ENCODE results near the gene PSTPIP2. TPM values are rescaled to one million over a fixed set of nuclear protein-coding genes. Genes with fewer than 3 reads are reported as not detected.
A peak's percentile ranks its signal among the peaks of the same experiment; 100 is the strongest.

The PSTPIP2 gene
- total and polyA plus RNA-seq, 2 experiments from 2014 or later: 1.4 to 2.6 TPM

DNA sequence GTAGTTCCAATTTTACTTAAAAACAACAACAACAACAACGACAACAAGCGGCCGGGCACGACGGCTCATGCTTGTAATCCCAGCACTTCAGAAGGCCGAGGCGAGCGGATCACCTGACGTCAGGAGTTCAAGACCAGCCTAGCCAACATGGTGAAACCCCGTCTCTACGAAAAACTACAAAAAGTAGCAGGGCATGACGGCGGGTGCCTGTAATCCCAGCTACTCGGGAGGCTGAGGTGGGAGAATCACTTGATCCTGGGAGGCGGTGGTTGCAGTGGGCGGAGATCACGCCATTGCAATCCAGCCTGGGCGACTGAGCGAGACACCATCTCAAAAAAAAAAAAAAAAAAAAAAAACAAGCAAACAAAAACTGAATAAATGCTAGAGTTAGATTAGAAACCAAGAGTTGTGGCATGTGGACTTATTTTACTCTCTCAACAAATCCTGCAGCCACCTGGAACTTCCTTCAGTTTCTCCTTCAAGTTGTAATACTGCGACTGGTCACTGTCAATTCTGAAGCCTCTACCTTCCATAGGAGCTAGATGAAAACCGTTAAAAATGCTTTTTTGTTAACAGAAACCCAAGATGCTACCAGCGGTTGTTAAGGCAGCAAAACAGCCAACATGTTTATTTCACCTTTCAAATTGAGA, 24.7 kb upstream of the PSTPIP2 start:
- DNase-seq (ENCODE audit: low spot score) (no peak), ATAC-seq (no peak)
- H3K36me3 ChIP-seq (ENCODE audit: insufficient read depth): peaks cover 31% of the 10 kb centered on the region
- peak overlapping the region; percentile 85 for H3K4me2 ChIP-seq
- H3K27ac Mint-ChIP-seq: peak overlapping the region; percentile 65; the same call in 1 of the 2 replicates
- peaks cover 9% of the 10 kb centered on the region for H3K27me3 Mint-ChIP-seq (ENCODE audit: insufficient read depth, low read depth, poor library complexity)
- H4K20me1 ChIP-seq (replicated peaks; ENCODE audit: insufficient read depth): peaks cover 37% of the 10 kb centered on the region; the same call in 1 of the 2 replicates
- H3K79me2 ChIP-seq (replicated peaks; ENCODE audit: insufficient read depth): peaks cover 62% of the 10 kb centered on the region
- H3F3A ChIP-seq (replicated peaks; ENCODE audit: low read depth): 0 out of 2 replicates have a peak, but pooled peaks cover 4% of the 10 kb centered on the region
- peak overlapping the region; percentile 34; the same call in 1 of the 2 replicates for H3K27ac ChIP-seq (ENCODE audit: low read depth)
- peak overlapping the region; percentile 100 for H3K4me3 ChIP-seq
- peaks cover 47% of the 10 kb centered on the region for H3K36me3 Mint-ChIP-seq (ENCODE audit: low read depth)
- peak overlapping the region; percentile 99 for H3K4me3 Mint-ChIP-seq
- peaks cover 10% of the 10 kb centered on the region for H3K4me1 ChIP-seq (ENCODE audit: insufficient read depth)
- no peak overlapping the region for H2AFZ ChIP-seq
- H3K4me1 Mint-ChIP-seq: peaks cover 16% of the 10 kb centered on the region; the same call in 2 of the 3 replicates
- TF ChIP-seq NANOG (IDR thresholded peaks at IDR 0.05; ENCODE audit: borderline replicate concordance) (no peak), JUNB (IDR thresholded peaks at IDR 0.05; ENCODE audit: unreplicated experiment) (no peak), ZNF331 (CRISPR knock-in tag; IDR thresholded peaks at IDR 0.05; ENCODE audit: low read depth) (no peak), STAT1 (IDR thresholded peaks at IDR 0.05; ENCODE audit: unreplicated experiment) (no peak)
- TF ChIP-seq, protein P1, sequence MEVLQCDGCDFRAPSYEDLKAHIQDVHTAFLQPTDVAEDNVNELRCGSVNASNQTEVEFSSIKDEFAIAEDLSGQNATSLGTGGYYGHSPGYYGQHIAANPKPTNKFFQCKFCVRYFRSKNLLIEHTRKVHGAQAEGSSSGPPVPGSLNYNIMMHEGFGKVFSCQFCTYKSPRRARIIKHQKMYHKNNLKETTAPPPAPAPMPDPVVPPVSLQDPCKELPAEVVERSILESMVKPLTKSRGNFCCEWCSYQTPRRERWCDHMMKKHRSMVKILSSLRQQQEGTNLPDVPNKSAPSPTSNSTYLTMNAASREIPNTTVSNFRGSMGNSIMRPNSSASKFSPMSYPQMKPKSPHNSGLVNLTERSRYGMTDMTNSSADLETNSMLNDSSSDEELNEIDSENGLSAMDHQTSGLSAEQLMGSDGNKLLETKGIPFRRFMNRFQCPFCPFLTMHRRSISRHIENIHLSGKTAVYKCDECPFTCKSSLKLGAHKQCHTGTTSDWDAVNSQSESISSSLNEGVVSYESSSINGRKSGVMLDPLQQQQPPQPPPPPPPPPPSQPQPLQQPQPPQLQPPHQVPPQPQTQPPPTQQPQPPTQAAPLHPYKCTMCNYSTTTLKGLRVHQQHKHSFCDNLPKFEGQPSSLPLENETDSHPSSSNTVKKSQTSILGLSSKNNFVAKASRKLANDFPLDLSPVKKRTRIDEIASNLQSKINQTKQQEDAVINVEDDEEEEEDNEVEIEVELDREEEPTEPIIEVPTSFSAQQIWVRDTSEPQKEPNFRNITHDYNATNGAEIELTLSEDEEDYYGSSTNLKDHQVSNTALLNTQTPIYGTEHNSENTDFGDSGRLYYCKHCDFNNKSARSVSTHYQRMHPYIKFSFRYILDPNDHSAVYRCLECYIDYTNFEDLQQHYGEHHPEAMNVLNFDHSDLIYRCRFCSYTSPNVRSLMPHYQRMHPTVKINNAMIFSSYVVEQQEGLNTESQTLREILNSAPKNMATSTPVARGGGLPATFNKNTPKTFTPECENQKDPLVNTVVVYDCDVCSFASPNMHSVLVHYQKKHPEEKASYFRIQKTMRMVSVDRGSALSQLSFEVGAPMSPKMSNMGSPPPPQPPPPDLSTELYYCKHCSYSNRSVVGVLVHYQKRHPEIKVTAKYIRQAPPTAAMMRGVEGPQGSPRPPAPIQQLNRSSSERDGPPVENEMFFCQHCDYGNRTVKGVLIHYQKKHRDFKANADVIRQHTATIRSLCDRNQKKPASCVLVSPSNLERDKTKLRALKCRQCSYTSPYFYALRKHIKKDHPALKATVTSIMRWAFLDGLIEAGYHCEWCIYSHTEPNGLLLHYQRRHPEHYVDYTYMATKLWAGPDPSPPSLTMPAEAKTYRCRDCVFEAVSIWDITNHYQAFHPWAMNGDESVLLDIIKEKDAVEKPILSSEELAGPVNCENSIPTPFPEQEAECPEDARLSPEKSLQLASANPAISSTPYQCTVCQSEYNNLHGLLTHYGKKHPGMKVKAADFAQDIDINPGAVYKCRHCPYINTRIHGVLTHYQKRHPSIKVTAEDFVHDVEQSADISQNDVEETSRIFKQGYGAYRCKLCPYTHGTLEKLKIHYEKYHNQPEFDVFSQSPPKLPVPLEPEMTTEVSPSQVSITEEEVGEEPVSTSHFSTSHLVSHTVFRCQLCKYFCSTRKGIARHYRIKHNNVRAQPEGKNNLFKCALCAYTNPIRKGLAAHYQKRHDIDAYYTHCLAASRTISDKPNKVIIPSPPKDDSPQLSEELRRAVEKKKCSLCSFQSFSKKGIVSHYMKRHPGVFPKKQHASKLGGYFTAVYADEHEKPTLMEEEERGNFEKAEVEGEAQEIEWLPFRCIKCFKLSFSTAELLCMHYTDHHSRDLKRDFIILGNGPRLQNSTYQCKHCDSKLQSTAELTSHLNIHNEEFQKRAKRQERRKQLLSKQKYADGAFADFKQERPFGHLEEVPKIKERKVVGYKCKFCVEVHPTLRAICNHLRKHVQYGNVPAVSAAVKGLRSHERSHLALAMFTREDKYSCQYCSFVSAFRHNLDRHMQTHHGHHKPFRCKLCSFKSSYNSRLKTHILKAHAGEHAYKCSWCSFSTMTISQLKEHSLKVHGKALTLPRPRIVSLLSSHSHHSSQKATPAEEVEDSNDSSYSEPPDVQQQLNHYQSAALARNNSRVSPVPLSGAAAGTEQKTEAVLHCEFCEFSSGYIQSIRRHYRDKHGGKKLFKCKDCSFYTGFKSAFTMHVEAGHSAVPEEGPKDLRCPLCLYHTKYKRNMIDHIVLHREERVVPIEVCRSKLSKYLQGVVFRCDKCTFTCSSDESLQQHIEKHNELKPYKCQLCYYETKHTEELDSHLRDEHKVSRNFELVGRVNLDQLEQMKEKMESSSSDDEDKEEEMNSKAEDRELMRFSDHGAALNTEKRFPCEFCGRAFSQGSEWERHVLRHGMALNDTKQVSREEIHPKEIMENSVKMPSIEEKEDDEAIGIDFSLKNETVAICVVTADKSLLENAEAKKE (CRISPR knock-in tag; IDR thresholded peaks at IDR 0.05): no peak
- TF ChIP-seq, protein P2, sequence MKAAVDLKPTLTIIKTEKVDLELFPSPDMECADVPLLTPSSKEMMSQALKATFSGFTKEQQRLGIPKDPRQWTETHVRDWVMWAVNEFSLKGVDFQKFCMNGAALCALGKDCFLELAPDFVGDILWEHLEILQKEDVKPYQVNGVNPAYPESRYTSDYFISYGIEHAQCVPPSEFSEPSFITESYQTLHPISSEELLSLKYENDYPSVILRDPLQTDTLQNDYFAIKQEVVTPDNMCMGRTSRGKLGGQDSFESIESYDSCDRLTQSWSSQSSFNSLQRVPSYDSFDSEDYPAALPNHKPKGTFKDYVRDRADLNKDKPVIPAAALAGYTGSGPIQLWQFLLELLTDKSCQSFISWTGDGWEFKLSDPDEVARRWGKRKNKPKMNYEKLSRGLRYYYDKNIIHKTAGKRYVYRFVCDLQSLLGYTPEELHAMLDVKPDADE (IDR thresholded peaks at IDR 0.05): no peak
- TF ChIP-seq, protein P3, sequence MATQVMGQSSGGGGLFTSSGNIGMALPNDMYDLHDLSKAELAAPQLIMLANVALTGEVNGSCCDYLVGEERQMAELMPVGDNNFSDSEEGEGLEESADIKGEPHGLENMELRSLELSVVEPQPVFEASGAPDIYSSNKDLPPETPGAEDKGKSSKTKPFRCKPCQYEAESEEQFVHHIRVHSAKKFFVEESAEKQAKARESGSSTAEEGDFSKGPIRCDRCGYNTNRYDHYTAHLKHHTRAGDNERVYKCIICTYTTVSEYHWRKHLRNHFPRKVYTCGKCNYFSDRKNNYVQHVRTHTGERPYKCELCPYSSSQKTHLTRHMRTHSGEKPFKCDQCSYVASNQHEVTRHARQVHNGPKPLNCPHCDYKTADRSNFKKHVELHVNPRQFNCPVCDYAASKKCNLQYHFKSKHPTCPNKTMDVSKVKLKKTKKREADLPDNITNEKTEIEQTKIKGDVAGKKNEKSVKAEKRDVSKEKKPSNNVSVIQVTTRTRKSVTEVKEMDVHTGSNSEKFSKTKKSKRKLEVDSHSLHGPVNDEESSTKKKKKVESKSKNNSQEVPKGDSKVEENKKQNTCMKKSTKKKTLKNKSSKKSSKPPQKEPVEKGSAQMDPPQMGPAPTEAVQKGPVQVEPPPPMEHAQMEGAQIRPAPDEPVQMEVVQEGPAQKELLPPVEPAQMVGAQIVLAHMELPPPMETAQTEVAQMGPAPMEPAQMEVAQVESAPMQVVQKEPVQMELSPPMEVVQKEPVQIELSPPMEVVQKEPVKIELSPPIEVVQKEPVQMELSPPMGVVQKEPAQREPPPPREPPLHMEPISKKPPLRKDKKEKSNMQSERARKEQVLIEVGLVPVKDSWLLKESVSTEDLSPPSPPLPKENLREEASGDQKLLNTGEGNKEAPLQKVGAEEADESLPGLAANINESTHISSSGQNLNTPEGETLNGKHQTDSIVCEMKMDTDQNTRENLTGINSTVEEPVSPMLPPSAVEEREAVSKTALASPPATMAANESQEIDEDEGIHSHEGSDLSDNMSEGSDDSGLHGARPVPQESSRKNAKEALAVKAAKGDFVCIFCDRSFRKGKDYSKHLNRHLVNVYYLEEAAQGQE (IDR thresholded peaks at IDR 0.05; ENCODE audit: unreplicated experiment): no peak
- no peaks in the 10 kb centered on the region for H3K9me2 ChIP-seq (ENCODE audit: insufficient read depth)
- no peaks in the 10 kb centered on the region for H3K27me3 ChIP-seq (ENCODE audit: insufficient read depth)
- H3K9me3 Mint-ChIP-seq: no peaks in the 10 kb centered on the region; the same call in 2 of the 3 replicates
